HEK293 (cell line): ENCODE data around the gene MICU1.

Experiments
- ATF2 ChIP-seq: fragments of 450-650 bp; formaldehyde crosslinking; IDR thresholded peaks from 2 replicates; pipeline ENCODE4 v1.5.1; 2016; ENCODE audit warnings: missing biosample characterization, missing genetic modification characterization, low read depth
- PRDM10 ChIP-seq: fragments of 450-650 bp; formaldehyde crosslinking; IDR thresholded peaks from 2 replicates; pipeline ENCODE4 v1.5.1; 2016; ENCODE audit warnings: missing biosample characterization, missing genetic modification characterization
- SALL2 ChIP-seq: fragments of 450-650 bp; formaldehyde crosslinking; IDR thresholded peaks from 2 replicates; pipeline ENCODE4 v1.5.0; 2017; ENCODE audit warnings: missing biosample characterization, mild to moderate bottlenecking, missing genetic modification characterization, borderline replicate concordance
- SCRT1 ChIP-seq: fragments of 450-650 bp; formaldehyde crosslinking; IDR thresholded peaks from 2 replicates; pipeline ENCODE4 v1.5.1; 2016; ENCODE audit warnings: missing biosample characterization, missing genetic modification characterization, borderline replicate concordance
- ZBTB10 ChIP-seq: fragments of 450-650 bp; formaldehyde crosslinking; IDR thresholded peaks from 2 replicates; pipeline ENCODE4 v1.5.1; 2016; ENCODE audit warnings: missing biosample characterization, missing genetic modification characterization
- ZNF23 ChIP-seq: fragments of 450-650 bp; formaldehyde crosslinking; IDR thresholded peaks from 2 replicates; pipeline ENCODE4 v1.5.1; 2016; ENCODE audit warnings: missing biosample characterization, missing genetic modification characterization, borderline replicate concordance
- ZNF37A ChIP-seq: fragments of 450-650 bp; IDR thresholded peaks from 2 replicates; pipeline ENCODE4 v1.5.1; 2018; ENCODE audit warnings: missing biosample characterization, missing genetic modification characterization
- ZNF449 ChIP-seq: fragments of 450-650 bp; formaldehyde crosslinking; IDR thresholded peaks from 2 replicates; pipeline ENCODE4 v1.5.1; 2017; ENCODE audit warnings: missing biosample characterization, mild to moderate bottlenecking, missing genetic modification characterization, moderate library complexity
- ZNF580 ChIP-seq: fragments of 450-650 bp; formaldehyde crosslinking; IDR thresholded peaks from 2 replicates; pipeline ENCODE4 v1.5.1; 2016; ENCODE audit warnings: missing biosample characterization, missing genetic modification characterization
- ZNF658 ChIP-seq: fragments of 450-650 bp; formaldehyde crosslinking; IDR thresholded peaks from 2 replicates; pipeline ENCODE4; 2016; ENCODE audit warnings: missing biosample characterization, missing genetic modification characterization
- ZNF830 ChIP-seq: fragments of 450-650 bp; IDR thresholded peaks from 2 replicates; pipeline ENCODE4 v1.5.0; 2018; ENCODE audit warnings: missing biosample characterization, missing genetic modification characterization, low read depth, mild to moderate bottlenecking, moderate library complexity
- TF ChIP-seq, protein P1 (sequence below): fragments of 450-650 bp; formaldehyde crosslinking; IDR thresholded peaks from 2 replicates; pipeline ENCODE4 v1.5.1; 2016; ENCODE audit warnings: missing biosample characterization, missing genetic modification characterization
- TF ChIP-seq, protein P2 (sequence below): fragments of 450-650 bp; formaldehyde crosslinking; IDR thresholded peaks from 2 replicates; pipeline ENCODE4 v1.5.1; 2016; ENCODE audit warnings: missing biosample characterization, missing genetic modification characterization

DNA sequence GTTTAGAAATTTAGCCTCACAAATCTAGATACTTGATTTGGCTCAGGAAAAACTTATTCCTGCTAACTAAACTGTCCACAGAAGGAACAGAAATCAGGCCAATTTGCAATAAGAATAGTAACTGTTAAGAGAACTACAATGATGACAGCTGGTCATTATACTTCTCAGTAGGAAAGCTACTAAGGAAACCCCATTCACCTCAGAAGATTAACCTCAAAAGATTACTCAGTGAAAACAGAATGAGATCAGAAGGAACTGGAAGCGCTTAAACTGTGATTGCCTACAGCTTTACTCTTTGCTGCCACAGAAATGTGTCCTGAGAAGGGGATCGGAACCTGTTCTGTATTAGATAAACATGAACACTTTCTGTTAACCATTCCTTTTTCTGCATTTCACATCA lies 246.8 kb downstream of the MICU1 start:
- TF ChIP-seq, protein P1, sequence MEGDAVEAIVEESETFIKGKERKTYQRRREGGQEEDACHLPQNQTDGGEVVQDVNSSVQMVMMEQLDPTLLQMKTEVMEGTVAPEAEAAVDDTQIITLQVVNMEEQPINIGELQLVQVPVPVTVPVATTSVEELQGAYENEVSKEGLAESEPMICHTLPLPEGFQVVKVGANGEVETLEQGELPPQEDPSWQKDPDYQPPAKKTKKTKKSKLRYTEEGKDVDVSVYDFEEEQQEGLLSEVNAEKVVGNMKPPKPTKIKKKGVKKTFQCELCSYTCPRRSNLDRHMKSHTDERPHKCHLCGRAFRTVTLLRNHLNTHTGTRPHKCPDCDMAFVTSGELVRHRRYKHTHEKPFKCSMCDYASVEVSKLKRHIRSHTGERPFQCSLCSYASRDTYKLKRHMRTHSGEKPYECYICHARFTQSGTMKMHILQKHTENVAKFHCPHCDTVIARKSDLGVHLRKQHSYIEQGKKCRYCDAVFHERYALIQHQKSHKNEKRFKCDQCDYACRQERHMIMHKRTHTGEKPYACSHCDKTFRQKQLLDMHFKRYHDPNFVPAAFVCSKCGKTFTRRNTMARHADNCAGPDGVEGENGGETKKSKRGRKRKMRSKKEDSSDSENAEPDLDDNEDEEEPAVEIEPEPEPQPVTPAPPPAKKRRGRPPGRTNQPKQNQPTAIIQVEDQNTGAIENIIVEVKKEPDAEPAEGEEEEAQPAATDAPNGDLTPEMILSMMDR (tag by site-specific recombination), result no peak
- TF ChIP-seq PRDM10 (tag by site-specific recombination) (no peak), ZNF449 (tag by site-specific recombination) (no peak), ZNF658 (tag by site-specific recombination) (no peak), ZNF23 (tag by site-specific recombination) (no peak), ZNF580 (tag by site-specific recombination) (no peak), ATF2 (no peak), SALL2 (no peak), ZNF37A (tag by site-specific recombination) (no peak), SCRT1 (tag by site-specific recombination) (no peak), ZNF830 (tag by site-specific recombination) (no peak), ZBTB10 (tag by site-specific recombination) (no peak)
- TF ChIP-seq, protein P2, sequence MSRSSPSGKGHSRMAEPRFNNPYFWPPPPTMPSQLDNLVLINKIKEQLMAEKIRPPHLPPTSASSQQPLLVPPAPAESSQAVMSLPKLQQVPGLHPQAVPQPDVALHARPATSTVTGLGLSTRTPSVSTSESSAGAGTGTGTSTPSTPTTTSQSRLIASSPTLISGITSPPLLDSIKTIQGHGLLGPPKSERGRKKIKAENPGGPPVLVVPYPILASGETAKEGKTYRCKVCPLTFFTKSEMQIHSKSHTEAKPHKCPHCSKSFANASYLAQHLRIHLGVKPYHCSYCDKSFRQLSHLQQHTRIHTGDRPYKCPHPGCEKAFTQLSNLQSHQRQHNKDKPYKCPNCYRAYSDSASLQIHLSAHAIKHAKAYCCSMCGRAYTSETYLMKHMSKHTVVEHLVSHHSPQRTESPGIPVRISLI, result no peak
